ENCODE measurements around the gene AFAP1. TPM values are rescaled to one million over a fixed set of nuclear protein-coding genes. Genes with fewer than 3 reads are reported as not detected.

The AFAP1 gene
- total and polyA plus RNA-seq, 2 of the 8 experiments (the other 6 are each of a cell fraction or from before 2014, with no cell fraction given), result 3.6 to 18.2 TPM

DNA sequence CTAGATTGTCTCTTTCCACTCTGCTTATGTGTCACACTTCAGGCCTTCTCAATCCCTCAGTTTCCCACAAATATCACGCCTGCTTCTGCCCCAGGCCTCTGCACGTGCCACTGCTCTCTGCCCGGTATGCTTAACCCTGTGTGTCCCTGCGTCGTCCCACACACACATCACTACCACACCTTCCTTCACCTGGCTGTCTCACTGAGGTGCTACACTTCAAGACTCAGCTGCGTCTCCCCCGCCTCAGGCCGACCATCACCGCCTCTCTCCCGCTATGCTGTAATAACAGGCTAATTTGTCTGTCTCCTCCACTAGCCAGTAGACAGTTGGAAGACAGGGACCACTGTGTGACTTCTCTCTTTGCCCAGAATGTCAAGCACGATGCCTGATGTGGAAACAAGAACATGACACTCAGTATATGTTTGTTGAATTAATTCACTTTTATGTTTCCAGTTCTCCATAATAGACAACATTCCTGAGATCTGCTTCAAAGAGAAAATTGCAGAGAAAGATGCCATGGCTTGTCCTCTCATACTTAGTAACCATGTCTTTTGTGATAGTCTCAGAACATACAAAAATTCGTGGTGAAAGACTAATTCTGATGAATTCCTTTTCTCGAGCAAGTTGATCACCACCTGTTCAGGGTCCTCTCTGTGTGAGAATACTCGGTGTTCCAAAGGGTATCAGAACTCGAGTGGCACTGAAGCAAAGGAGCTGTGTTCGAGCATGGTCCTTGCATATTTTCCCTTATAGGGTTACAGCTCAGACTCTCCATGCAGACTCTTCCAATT is 54.2 kb downstream of the AFAP1 start (continued):
- no peak for TF ChIP-seq CHD1 (IDR thresholded peaks at IDR 0.05; ENCODE audit: low read depth, low read length)
- TF ChIP-seq KDM5A (IDR thresholded peaks at IDR 0.05; ENCODE audit: low read length), result no peak

Data from H1 (cell line).